CD4-positive, alpha-beta T cell treated with Interleukin-15 for 4 hours (primary cell): Measurements from ENCODE around the gene RNF144B.
"Not testable (repeated sequence)": the region's sequence is repeated elsewhere in the genome, so short reads cannot be mapped to it uniquely, and the experiment has no call there.

Source experiments
- DNase-seq: peaks from one replicate; pipeline ENCODE4 v3.0.0-alpha.2; 2020; ENCODE audit warnings: low spot score

Gene RNF144B

GRCh38 chr6:18409602-18410001, 22.5 kb downstream of the RNF144B start:
- DNase-seq: not testable (repeated sequence)

- DNase-seq: no peak
Measured at GRCh38 chr6:18410412-18410811, 23.3 kb downstream of the RNF144B start.

GRCh38 chr6:18412068-18412467, 24.9 kb downstream of the RNF144B start:
- DNase-seq: no peak

- DNase-seq: no peak
Measured at GRCh38 chr6:18412644-18413043, 25.5 kb downstream of the RNF144B start.

- no peak for DNase-seq
Measured at GRCh38 chr6:18413381-18413780, 26.2 kb downstream of the RNF144B start.

- no peak for DNase-seq
Measured at GRCh38 chr6:18414116-18414515, 27.0 kb downstream of the RNF144B start.

GRCh38 chr6:18415207-18415606, 28.1 kb downstream of the RNF144B start:
- no peak for DNase-seq

GRCh38 chr6:18415671-18416340, 28.7 kb downstream of the RNF144B start:
- DNase-seq: no peak

- no peak for DNase-seq
Measured at GRCh38 chr6:18416341-18416679, 29.2 kb downstream of the RNF144B start.

- no peak for DNase-seq
Measured at GRCh38 chr6:18420328-18420727, 33.2 kb downstream of the RNF144B start.

GRCh38 chr6:18422136-18422535, 35.0 kb downstream of the RNF144B start:
- no peak for DNase-seq

GRCh38 chr6:18423426-18423825, 36.3 kb downstream of the RNF144B start:
- no peak for DNase-seq

GRCh38 chr6:18424201-18424600, 37.1 kb downstream of the RNF144B start:
- no peak for DNase-seq

- DNase-seq: no peak
Measured at GRCh38 chr6:18425218-18425617, 38.1 kb downstream of the RNF144B start.

- DNase-seq: no peak
Measured at GRCh38 chr6:18427296-18427695, 40.1 kb downstream of the RNF144B start.

GRCh38 chr6:18429655-18430297, 42.6 kb downstream of the RNF144B start:
- DNase-seq: no peak

- DNase-seq: no peak
Measured at GRCh38 chr6:18431581-18431980, 44.4 kb downstream of the RNF144B start.

GRCh38 chr6:18432180-18432579, 45.0 kb downstream of the RNF144B start:
- no peak for DNase-seq

- no peak for DNase-seq
Measured at GRCh38 chr6:18432619-18433018, 45.5 kb downstream of the RNF144B start.

GRCh38 chr6:18433059-18433458, 45.9 kb downstream of the RNF144B start:
- DNase-seq: no peak

- DNase-seq: no peak
Measured at GRCh38 chr6:18436341-18436740, 49.2 kb downstream of the RNF144B start.

- no peak for DNase-seq
Measured at GRCh38 chr6:18439581-18439980, 52.4 kb downstream of the RNF144B start.

- no peak for DNase-seq
Measured at GRCh38 chr6:18441251-18441979, 54.3 kb downstream of the RNF144B start.
